GM19397 (cell line): Measurements from ENCODE around the gene ST3GAL3.
"Not testable (repeated sequence)": the region's sequence is repeated elsewhere in the genome, so short reads cannot be mapped to it uniquely, and the experiment has no call there.

ENCODE experiments used
- ATAC-seq: cut with Tn5 transposase; IDR thresholded peaks from one replicate; pipeline ENCODE4 v1.9.1; 2021; ENCODE audit warnings: mild to moderate bottlenecking, moderate library complexity; ENCODE audit not compliant: unreplicated experiment

ST3GAL3 gene

GRCh38 chr1:43699281-43699680, 8.1 kb upstream of the ST3GAL3 start:
- no peak for ATAC-seq

GRCh38 chr1:43703836-43704235, 3.5 kb upstream of the ST3GAL3 start:
- ATAC-seq, result no peak

- ATAC-seq, result no peak
Observed at GRCh38 chr1:43704838-43705237, 2.5 kb upstream of the ST3GAL3 start.

GRCh38 chr1:43705334-43705733, 2.0 kb upstream of the ST3GAL3 start:
- no peak for ATAC-seq

GRCh38 chr1:43705982-43706597, 1.2 kb upstream of the ST3GAL3 start:
- ATAC-seq, result no peak

GRCh38 chr1:43706598-43707189, 642 bp upstream of the ST3GAL3 start:
- no peak for ATAC-seq

- no peak for ATAC-seq
Observed at GRCh38 chr1:43708002-43708410, 670 bp downstream of the ST3GAL3 start.

GRCh38 chr1:43711049-43711448, 3.7 kb downstream of the ST3GAL3 start:
- ATAC-seq, result no peak

GRCh38 chr1:43711524-43712386, 4.4 kb downstream of the ST3GAL3 start:
- ATAC-seq, result no peak

- no peak for ATAC-seq
Observed at GRCh38 chr1:43716559-43717281, 9.4 kb downstream of the ST3GAL3 start.

- ATAC-seq, result no peak
Observed at GRCh38 chr1:43719063-43719462, 11.7 kb downstream of the ST3GAL3 start.

- not testable (repeated sequence) for ATAC-seq
Observed at GRCh38 chr1:43719670-43720419, 12.5 kb downstream of the ST3GAL3 start.

- no peak for ATAC-seq
Observed at GRCh38 chr1:43722810-43723209, 15.5 kb downstream of the ST3GAL3 start.

GRCh38 chr1:43729816-43730463, 22.6 kb downstream of the ST3GAL3 start:
- ATAC-seq, result no peak

GRCh38 chr1:43731867-43732531, 24.7 kb downstream of the ST3GAL3 start:
- ATAC-seq, result no peak

- no peak for ATAC-seq
Observed at GRCh38 chr1:43736819-43737218, 29.5 kb downstream of the ST3GAL3 start.

GRCh38 chr1:43742026-43742425, 34.7 kb downstream of the ST3GAL3 start:
- no peak for ATAC-seq

- ATAC-seq, result no peak
Observed at GRCh38 chr1:43743206-43743605, 35.9 kb downstream of the ST3GAL3 start.

- no peak for ATAC-seq
Observed at GRCh38 chr1:43747736-43748135, 40.4 kb downstream of the ST3GAL3 start.

GRCh38 chr1:43750083-43750482, 42.7 kb downstream of the ST3GAL3 start:
- ATAC-seq, result no peak
